HG03103 (cell line): Measurements from ENCODE around the gene TERT.
"Not testable (repeated sequence)": the region's sequence is repeated elsewhere in the genome, so short reads cannot be mapped to it uniquely, and the experiment has no call there.

Experiments used
- ATAC-seq: cut with Tn5 transposase; IDR thresholded peaks from one replicate; pipeline ENCODE4 v1.9.1; 2021; ENCODE audit warnings: low read depth; ENCODE audit not compliant: unreplicated experiment

Gene TERT

GRCh38 chr5:1331861-1332405 is 37.1 kb upstream of the TERT start:
- ATAC-seq, result no peak

- ATAC-seq, result no peak
Observed at GRCh38 chr5:1330847-1331831, 36.3 kb upstream of the TERT start.

GRCh38 chr5:1330146-1330846 is 35.4 kb upstream of the TERT start:
- ATAC-seq, result no peak

GRCh38 chr5:1329111-1329579 is 34.3 kb upstream of the TERT start:
- ATAC-seq, result no peak

- ATAC-seq, result not testable (repeated sequence)
Observed at GRCh38 chr5:1328237-1329110, 33.6 kb upstream of the TERT start.

GRCh38 chr5:1326901-1327756 is 32.3 kb upstream of the TERT start:
- not testable (repeated sequence) for ATAC-seq

GRCh38 chr5:1326532-1326875 is 31.6 kb upstream of the TERT start:
- not testable (repeated sequence) for ATAC-seq

- ATAC-seq, result no peak
Observed at GRCh38 chr5:1325870-1326531, 31.1 kb upstream of the TERT start.

GRCh38 chr5:1325191-1325741 is 30.4 kb upstream of the TERT start:
- ATAC-seq, result no peak

GRCh38 chr5:1324719-1325190 is 29.9 kb upstream of the TERT start:
- no peak for ATAC-seq

GRCh38 chr5:1324301-1324700 is 29.4 kb upstream of the TERT start:
- ATAC-seq, result no peak

GRCh38 chr5:1323803-1324173 is 28.9 kb upstream of the TERT start:
- ATAC-seq, result no peak

- ATAC-seq, result no peak
Observed at GRCh38 chr5:1322955-1323802, 28.3 kb upstream of the TERT start.

GRCh38 chr5:1322036-1322900 is 27.4 kb upstream of the TERT start:
- no peak for ATAC-seq

GRCh38 chr5:1321576-1321975 is 26.7 kb upstream of the TERT start:
- ATAC-seq, result no peak

GRCh38 chr5:1320436-1321344 is 25.8 kb upstream of the TERT start:
- no peak for ATAC-seq
